DOHH2 (cell line): ENCODE data around the gene GOLGA8J.
"Not testable (repeated sequence)": the region's sequence is repeated elsewhere in the genome, so short reads cannot be mapped to it uniquely, and the experiment has no call there.

Experiments used
- H3F3A ChIP-seq: fragments of 200-600 bp; sonication (generic), shearing (Covaris generic); 2 replicates; pipeline ENCODE4 v1.6.0; 2016; ENCODE audit warnings: antibody characterized with exemption, mild to moderate bottlenecking; ENCODE audit not compliant: control insufficient read depth, insufficient read depth
- H3K27ac ChIP-seq: fragments of 200-600 bp; sonication (generic); 2 replicates; pipeline ENCODE4 v1.5.1; 2014; ENCODE audit warnings: low read depth, mild to moderate bottlenecking, low read length, moderate library complexity
- H3K27me3 ChIP-seq: fragments of 200-600 bp; sonication (generic); 2 replicates; pipeline ENCODE4 v1.6.1; 2014; ENCODE audit warnings: mild to moderate bottlenecking, low read length, mixed read lengths; ENCODE audit not compliant: control insufficient read depth
- H3K36me3 ChIP-seq: fragments of 200-600 bp; sonication (generic); 2 replicates; pipeline ENCODE4 v1.6.1; 2014; ENCODE audit warnings: mild to moderate bottlenecking, low read length, moderate library complexity, mixed read lengths; ENCODE audit not compliant: control insufficient read depth
- H3K4me1 ChIP-seq: fragments of 200-600 bp; sonication (generic); 2 replicates; pipeline ENCODE4 v1.6.1; 2014; ENCODE audit warnings: mild to moderate bottlenecking, low read length, mixed read lengths; ENCODE audit not compliant: control insufficient read depth
- H3K4me2 ChIP-seq: fragments of 200-600 bp; sonication (generic); 2 replicates; pipeline ENCODE4 v1.6.0; 2014; ENCODE audit warnings: mild to moderate bottlenecking, low read length, moderate library complexity
- H3K4me3 ChIP-seq: fragments of 200-600 bp; sonication (generic); 2 replicates; pipeline ENCODE4 v1.5.1; 2014; ENCODE audit warnings: mild to moderate bottlenecking, low read length, mixed read lengths
- H3K79me2 ChIP-seq: fragments of 200-600 bp; sonication (generic); 2 replicates; pipeline ENCODE4 v1.6.1; 2014; ENCODE audit warnings: mild to moderate bottlenecking, low read length, mixed read lengths; ENCODE audit not compliant: control insufficient read depth
- H3K9me2 ChIP-seq: fragments of 200-600 bp; sonication (generic); replicated peaks from 2 replicates; pipeline ENCODE4 v1.6.1; 2014; ENCODE audit warnings: mild to moderate bottlenecking, low read length, mixed read lengths; ENCODE audit not compliant: control insufficient read depth
- H3K9me3 ChIP-seq: fragments of 200-600 bp; sonication (generic); 2 replicates; pipeline ENCODE4 v1.6.1; 2014; ENCODE audit warnings: antibody characterized with exemption, low read length, mixed read lengths; ENCODE audit not compliant: control insufficient read depth, insufficient read depth
- H4K20me1 ChIP-seq: fragments of 200-600 bp; sonication (generic); 2 replicates; pipeline ENCODE4 v1.6.0; 2014; ENCODE audit warnings: low read depth, mild to moderate bottlenecking, antibody characterized with exemption, low read length, moderate library complexity; ENCODE audit not compliant: control insufficient read depth, insufficient read depth
- EZH2phosphoT487 ChIP-seq: fragments of 200-600 bp; sonication (generic); IDR thresholded peaks from 2 replicates; pipeline ENCODE4 v1.6.1; 2017; ENCODE audit warnings: borderline replicate concordance, mild to moderate bottlenecking, antibody characterized with exemption, low read length, moderate library complexity, mixed read lengths
- TF ChIP-seq, protein P1 (sequence below): fragments of 200-600 bp; sonication (generic); IDR thresholded peaks from one replicate; pipeline ENCODE4 v1.5.1; 2014; ENCODE audit warnings: antibody characterized with exemption, mild to moderate bottlenecking, low read depth, low read length; ENCODE audit not compliant: poor library complexity, severe bottlenecking

Gene GOLGA8J

DNA sequence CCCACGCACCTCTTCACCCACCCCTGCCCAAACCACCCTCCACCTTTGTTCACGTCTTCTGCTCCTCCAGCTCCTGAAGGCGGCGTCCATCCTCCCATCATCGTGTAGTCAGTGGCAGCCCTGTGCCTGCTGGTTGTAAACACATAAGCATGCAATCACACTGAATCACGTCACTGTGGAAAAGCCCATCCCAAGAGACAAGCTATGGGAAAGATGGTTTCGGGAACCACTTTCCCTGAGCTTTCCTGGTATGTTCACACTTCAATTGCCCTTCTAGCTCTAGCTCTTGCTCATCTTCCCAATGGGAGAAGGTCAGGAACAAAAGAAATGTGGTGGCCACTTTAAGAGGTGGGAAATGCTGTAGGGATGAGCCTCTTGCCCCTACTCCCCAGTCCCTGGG lies 14.4 kb upstream of the GOLGA8J start:
- Histone ChIP-seq H3K79me2 (no peaks in the 10 kb centered on the region), H3K27me3 (no peaks in the 10 kb centered on the region), H3K4me1 (no peaks in the 10 kb centered on the region), H3K9me2 (no peaks in the 10 kb centered on the region), H3F3A (no peaks in the 10 kb centered on the region), H3K9me3 (no peaks in the 10 kb centered on the region), H3K4me3 (no peak overlapping the region), H3K36me3 (no peaks in the 10 kb centered on the region), H3K4me2 (no peak overlapping the region), H3K27ac (no peak overlapping the region), H4K20me1 (no peaks in the 10 kb centered on the region)
- TF ChIP-seq, protein P1, sequence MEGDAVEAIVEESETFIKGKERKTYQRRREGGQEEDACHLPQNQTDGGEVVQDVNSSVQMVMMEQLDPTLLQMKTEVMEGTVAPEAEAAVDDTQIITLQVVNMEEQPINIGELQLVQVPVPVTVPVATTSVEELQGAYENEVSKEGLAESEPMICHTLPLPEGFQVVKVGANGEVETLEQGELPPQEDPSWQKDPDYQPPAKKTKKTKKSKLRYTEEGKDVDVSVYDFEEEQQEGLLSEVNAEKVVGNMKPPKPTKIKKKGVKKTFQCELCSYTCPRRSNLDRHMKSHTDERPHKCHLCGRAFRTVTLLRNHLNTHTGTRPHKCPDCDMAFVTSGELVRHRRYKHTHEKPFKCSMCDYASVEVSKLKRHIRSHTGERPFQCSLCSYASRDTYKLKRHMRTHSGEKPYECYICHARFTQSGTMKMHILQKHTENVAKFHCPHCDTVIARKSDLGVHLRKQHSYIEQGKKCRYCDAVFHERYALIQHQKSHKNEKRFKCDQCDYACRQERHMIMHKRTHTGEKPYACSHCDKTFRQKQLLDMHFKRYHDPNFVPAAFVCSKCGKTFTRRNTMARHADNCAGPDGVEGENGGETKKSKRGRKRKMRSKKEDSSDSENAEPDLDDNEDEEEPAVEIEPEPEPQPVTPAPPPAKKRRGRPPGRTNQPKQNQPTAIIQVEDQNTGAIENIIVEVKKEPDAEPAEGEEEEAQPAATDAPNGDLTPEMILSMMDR = no peak
- TF ChIP-seq EZH2phosphoT487 = no peak

DNA sequence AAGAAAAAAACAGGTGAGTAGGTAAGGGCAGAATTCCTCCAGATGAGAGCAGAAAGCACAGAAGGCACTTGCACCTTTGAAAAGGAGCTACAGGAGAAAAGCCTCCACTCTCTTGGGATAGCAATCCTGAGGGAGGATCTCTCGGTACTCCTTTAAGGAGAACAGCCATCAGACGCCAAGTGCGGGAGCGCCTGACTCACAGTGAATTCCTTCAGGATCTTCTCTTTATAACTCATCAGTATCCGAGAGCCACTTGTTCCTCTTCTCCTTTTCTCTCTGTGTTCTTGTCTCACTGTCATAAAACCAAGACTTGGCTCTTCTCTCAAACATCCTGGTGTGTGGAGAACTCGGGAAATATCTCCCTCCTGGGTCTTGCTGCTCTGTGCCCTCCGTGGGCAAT lies 10.1 kb upstream of the GOLGA8J start:
- Histone ChIP-seq H3K36me3 (no peaks in the 10 kb centered on the region), H3K4me3 (no peak overlapping the region), H3K27ac (no peak overlapping the region), H3K9me3 (no peaks in the 10 kb centered on the region), H3F3A (no peaks in the 10 kb centered on the region), H3K79me2 (no peaks in the 10 kb centered on the region), H3K4me2 (no peak overlapping the region), H4K20me1 (no peaks in the 10 kb centered on the region), H3K4me1 (no peaks in the 10 kb centered on the region), H3K9me2 (no peaks in the 10 kb centered on the region), H3K27me3 (no peaks in the 10 kb centered on the region)
- no peak for TF ChIP-seq EZH2phosphoT487
- TF ChIP-seq, protein P1 = no peak

DNA sequence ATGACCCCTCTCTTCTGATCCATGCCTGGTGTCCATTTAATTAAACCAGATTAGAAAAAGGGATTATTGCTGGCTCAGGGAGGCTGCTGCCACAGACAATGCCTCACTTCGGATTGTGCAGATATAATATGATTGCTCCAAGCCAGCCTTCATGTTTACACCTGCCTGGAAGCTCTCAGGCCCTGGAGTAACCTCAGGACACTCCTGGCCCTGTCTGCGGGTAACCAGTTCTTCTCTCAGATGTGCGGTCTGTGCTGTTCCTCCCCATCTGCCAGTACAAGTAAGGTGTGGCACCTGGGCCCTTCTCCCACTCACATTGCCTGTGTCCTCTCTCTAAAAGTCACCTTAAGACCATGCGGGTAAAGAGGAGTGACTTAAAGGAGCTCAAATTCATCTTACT lies 8.8 kb upstream of the GOLGA8J start:
- H3K9me2 ChIP-seq = no peaks in the 10 kb centered on the region
- H3K36me3 ChIP-seq = no peaks in the 10 kb centered on the region
- no peak overlapping the region for H3K27ac ChIP-seq
- H3K79me2 ChIP-seq = no peaks in the 10 kb centered on the region
- H3K4me2 ChIP-seq = no peak overlapping the region
- no peak overlapping the region for H3K4me3 ChIP-seq
- no peaks in the 10 kb centered on the region for H3K9me3 ChIP-seq
- no peaks in the 10 kb centered on the region for H3K27me3 ChIP-seq
- no peaks in the 10 kb centered on the region for H3F3A ChIP-seq
- H3K4me1 ChIP-seq = no peaks in the 10 kb centered on the region
- no peak for TF ChIP-seq EZH2phosphoT487
- TF ChIP-seq, protein P1 = no peak
- no peaks in the 10 kb centered on the region for H4K20me1 ChIP-seq

DNA sequence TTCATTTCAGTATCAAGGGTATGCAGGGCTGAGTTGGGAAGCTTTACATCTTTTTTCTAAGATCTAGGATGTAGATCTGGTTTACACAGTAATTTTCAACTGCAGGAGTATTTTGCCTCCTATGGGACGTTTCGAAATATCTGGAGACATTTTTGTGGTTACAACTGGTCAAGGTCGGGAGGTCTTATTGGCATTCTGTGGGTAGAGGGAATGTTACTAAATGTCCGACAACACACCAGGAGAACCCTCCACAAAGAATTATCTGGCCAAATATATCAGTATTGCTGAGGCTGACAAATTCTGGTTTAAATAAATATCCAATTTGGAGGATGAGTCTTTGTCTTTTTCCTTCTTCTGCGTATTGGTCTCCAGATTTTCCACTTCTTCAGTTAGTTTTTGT lies 1.9 kb upstream of the GOLGA8J start:
- not testable (repeated sequence) for H3K27ac ChIP-seq, H3K27me3 ChIP-seq, H3K4me3 ChIP-seq, H3K9me2 ChIP-seq, H3K79me2 ChIP-seq, H3K4me1 ChIP-seq, H3K36me3 ChIP-seq, H4K20me1 ChIP-seq, H3K4me2 ChIP-seq, H3K9me3 ChIP-seq, H3F3A ChIP-seq

DNA sequence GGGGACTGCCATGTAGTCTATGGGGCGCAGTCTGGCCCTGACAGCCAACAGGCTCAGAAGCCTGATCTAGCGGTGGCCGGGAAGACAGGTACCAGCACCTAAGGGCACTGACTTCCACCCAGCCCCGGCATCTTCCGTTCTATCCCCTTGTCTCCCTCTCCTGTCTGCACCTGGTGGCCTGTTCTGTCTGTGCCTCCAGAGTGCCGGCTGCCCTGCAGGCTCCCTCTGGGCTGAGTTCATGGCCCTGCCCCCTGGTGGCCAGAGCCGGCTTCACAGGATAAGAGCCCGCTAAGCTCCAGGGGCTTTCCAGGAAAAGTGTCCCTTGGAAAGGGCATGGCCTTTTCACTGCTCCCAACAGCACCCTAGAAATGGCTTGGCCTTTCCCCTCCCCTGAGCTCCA lies 15.1 kb downstream of the GOLGA8J start:
- not testable (repeated sequence) for H3K4me1 ChIP-seq, H3K79me2 ChIP-seq, H3F3A ChIP-seq, H3K9me3 ChIP-seq, H3K4me2 ChIP-seq, H3K36me3 ChIP-seq, H4K20me1 ChIP-seq, H3K4me3 ChIP-seq, H3K27ac ChIP-seq, H3K27me3 ChIP-seq, H3K9me2 ChIP-seq

DNA sequence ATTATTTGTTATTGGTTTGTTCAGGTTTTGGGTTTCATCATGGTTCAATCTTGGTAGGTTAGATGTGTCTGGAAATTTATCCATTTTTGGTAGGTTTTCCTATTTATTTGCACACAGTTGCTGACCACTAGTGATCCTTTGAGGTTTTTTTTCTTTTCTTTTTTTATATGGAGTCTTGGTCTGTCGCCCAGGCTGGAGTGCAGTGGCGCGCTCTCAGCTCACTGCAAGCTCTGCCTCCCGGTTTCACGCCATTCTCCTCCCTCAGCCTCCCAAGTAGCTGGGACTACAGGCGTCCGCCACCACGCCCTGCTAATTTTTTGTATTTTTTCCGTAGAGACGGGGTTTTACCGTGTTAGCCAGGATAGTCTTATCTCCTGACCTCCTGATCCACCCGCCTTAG lies 20.1 kb downstream of the GOLGA8J start:
- H3K36me3 ChIP-seq, H3K27me3 ChIP-seq, H3K4me1 ChIP-seq, H3K4me3 ChIP-seq, H4K20me1 ChIP-seq, H3K4me2 ChIP-seq, H3K9me2 ChIP-seq, H3F3A ChIP-seq, H3K79me2 ChIP-seq, H3K9me3 ChIP-seq, H3K27ac ChIP-seq: not testable (repeated sequence)
